NCI-H128 (cell line): ENCODE measurements around the gene NABP2.
A peak's percentile ranks its signal among the peaks of the same experiment; 100 is the strongest.
"Not testable (repeated sequence)": the region's sequence is repeated elsewhere in the genome, so short reads cannot be mapped to it uniquely, and the experiment has no call there.

Source experiments
- DNase-seq: peaks from one replicate; lab custom pipeline; 2025; ENCODE audit not compliant: unreplicated experiment; lab: John Stamatoyannopoulos, UW

The NABP2 gene

GRCh38 chr12:56224102-56224701 lies at the start of gene NABP2:
Gene NABP2 (plus strand): TSS chr12:56224342. CDS start chr12:56224857, 515 bp downstream.
- DNase-seq = peak; percentile 94

GRCh38 chr12:56178347-56178746 lies 45.8 kb upstream of the NABP2 start:
- DNase-seq = no peak

- DNase-seq = no peak
Measured at GRCh38 chr12:56186957-56187356, 37.2 kb upstream of the NABP2 start.

GRCh38 chr12:56188131-56188777 lies 35.9 kb upstream of the NABP2 start:
- no peak for DNase-seq

GRCh38 chr12:56188778-56189098 lies 35.4 kb upstream of the NABP2 start:
- no peak for DNase-seq

- peak; percentile 67 for DNase-seq
Measured at GRCh38 chr12:56189099-56189917, 34.8 kb upstream of the NABP2 start, which contains the start of gene SMARCC2. Gene SMARCC2 (minus strand): TSS chr12:56189483. CDS start chr12:56189461, 22 bp downstream.

- DNase-seq = peak; percentile 76
Measured at GRCh38 chr12:56189918-56190694, 34.0 kb upstream of the NABP2 start.

GRCh38 chr12:56190695-56191155 lies 33.4 kb upstream of the NABP2 start:
- no peak for DNase-seq

- DNase-seq = no peak
Measured at GRCh38 chr12:56192582-56192981, 31.6 kb upstream of the NABP2 start.

GRCh38 chr12:56193025-56193578 lies 31.0 kb upstream of the NABP2 start:
- DNase-seq = peak; percentile 75

- DNase-seq = not testable (repeated sequence)
Measured at GRCh38 chr12:56196818-56197550, 27.2 kb upstream of the NABP2 start.

- DNase-seq = no peak
Measured at GRCh38 chr12:56197921-56198635, 26.1 kb upstream of the NABP2 start.

- DNase-seq = no peak
Measured at GRCh38 chr12:56198836-56199235, 25.3 kb upstream of the NABP2 start.

- DNase-seq = no peak
Measured at GRCh38 chr12:56202366-56202765, 21.8 kb upstream of the NABP2 start.

- no peak for DNase-seq
Measured at GRCh38 chr12:56202838-56203237, 21.3 kb upstream of the NABP2 start.

GRCh38 chr12:56204275-56204674 lies 19.9 kb upstream of the NABP2 start:
- no peak for DNase-seq

- no peak for DNase-seq
Measured at GRCh38 chr12:56205445-56205844, 18.7 kb upstream of the NABP2 start.

GRCh38 chr12:56206452-56207166 lies 17.5 kb upstream of the NABP2 start:
- DNase-seq = no peak

GRCh38 chr12:56208006-56208405 lies 16.1 kb upstream of the NABP2 start:
- no peak for DNase-seq
